OCI-M1 (cell line): ENCODE measurements around the gene BICDL2.
"Not testable (repeated sequence)": the region's sequence is repeated elsewhere in the genome, so short reads cannot be mapped to it uniquely, and the experiment has no call there.

Experiments used
- DNase-seq: peaks from one replicate; lab custom pipeline; 2025; lab: John Stamatoyannopoulos, UW

Gene BICDL2

GRCh38 chr16:3063625-3064386 is 27.1 kb upstream of the BICDL2 start:
- DNase-seq = peak; percentile 46

GRCh38 chr16:3062553-3062952 is 25.8 kb upstream of the BICDL2 start:
- no peak for DNase-seq

- DNase-seq = no peak
Observed at GRCh38 chr16:3060339-3061127, 23.8 kb upstream of the BICDL2 start.

GRCh38 chr16:3059723-3060242 is 23.0 kb upstream of the BICDL2 start:
- DNase-seq = no peak

GRCh38 chr16:3059041-3059722 is 22.4 kb upstream of the BICDL2 start:
- DNase-seq = peak; percentile 94

- DNase-seq = peak; percentile 54
Observed at GRCh38 chr16:3058139-3059030, 21.6 kb upstream of the BICDL2 start.

- no peak for DNase-seq
Observed at GRCh38 chr16:3057181-3058138, 20.7 kb upstream of the BICDL2 start.

GRCh38 chr16:3056336-3057180 is 19.8 kb upstream of the BICDL2 start:
- no peak for DNase-seq

GRCh38 chr16:3055734-3056115 is 19.0 kb upstream of the BICDL2 start:
- DNase-seq = not testable (repeated sequence)

GRCh38 chr16:3054965-3055733 is 18.4 kb upstream of the BICDL2 start:
- DNase-seq = no peak

GRCh38 chr16:3053330-3053710 is 16.6 kb upstream of the BICDL2 start:
- not testable (repeated sequence) for DNase-seq

GRCh38 chr16:3052571-3053329 is 16.0 kb upstream of the BICDL2 start:
- DNase-seq = not testable (repeated sequence)

GRCh38 chr16:3051494-3051893 is 14.8 kb upstream of the BICDL2 start:
- DNase-seq = no peak

- no peak for DNase-seq
Observed at GRCh38 chr16:3051009-3051408, 14.3 kb upstream of the BICDL2 start.

GRCh38 chr16:3050487-3050886 is 13.7 kb upstream of the BICDL2 start:
- DNase-seq = no peak

- no peak for DNase-seq
Observed at GRCh38 chr16:3049921-3050481, 13.3 kb upstream of the BICDL2 start.

- DNase-seq = no peak
Observed at GRCh38 chr16:3047387-3047720, 10.6 kb upstream of the BICDL2 start.
